Anterior cingulate cortex (tissue), 58 donors: Measurements from ENCODE around the gene RNF126.
A peak's percentile ranks its signal among the peaks of the same experiment; 100 is the strongest.
"Not testable (repeated sequence)": the region's sequence is repeated elsewhere in the genome, so short reads cannot be mapped to it uniquely, and the experiment has no call there.

Experiments used
- DNase-seq, 58 donors: peaks; one replicate each; lab custom pipeline; 2025; lab: John Stamatoyannopoulos, UW

The RNF126 gene

DNA sequence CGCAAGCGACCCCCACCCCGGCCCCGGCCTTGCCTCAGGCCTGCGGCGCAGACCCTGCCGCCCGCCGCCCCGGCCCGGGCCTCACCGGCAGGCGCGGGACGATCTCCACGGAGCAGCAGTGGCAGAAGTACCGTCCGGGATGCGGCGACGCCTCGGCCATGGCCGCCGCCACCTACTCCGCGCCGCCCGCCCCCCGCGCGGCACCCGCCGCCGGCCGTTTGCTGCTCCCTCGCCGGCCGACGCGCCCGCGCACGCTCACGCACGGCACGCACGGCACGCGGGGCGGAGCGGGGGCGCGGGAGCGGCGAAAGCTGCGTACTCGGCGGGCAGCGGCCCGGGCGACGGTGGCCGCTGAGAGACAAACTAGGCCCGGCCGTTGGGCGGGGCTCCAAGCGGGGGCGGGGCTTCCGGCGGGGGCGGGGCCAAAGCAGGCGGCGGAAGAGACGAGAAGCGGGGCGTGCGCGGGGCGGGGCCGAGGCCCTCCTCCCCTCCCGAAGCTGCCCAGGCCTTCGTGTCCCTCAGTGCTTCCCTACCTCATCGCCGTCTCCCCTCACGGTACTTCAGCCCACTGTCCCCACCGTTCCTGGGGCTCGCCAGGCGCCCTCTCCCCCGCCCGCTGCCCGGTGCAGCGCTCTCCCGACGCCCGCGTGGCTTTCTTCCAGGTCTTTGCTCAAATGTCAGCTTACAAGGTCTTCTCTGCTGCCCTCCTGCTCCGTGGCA lies at the start of gene RNF126:
Gene RNF126 (minus strand): TSS at position 253 of the 720 bp plus-strand sequence. CDS start 93 bp downstream, at position 160.
- DNase-seq = peak; percentile 52 to 94 (median 87)

- DNase-seq = peak in 1 of 58 donors; percentile 12
These were observed 48.2 kb upstream of the RNF126 start for GRCh38 chr19:711254-711653.

DNA sequence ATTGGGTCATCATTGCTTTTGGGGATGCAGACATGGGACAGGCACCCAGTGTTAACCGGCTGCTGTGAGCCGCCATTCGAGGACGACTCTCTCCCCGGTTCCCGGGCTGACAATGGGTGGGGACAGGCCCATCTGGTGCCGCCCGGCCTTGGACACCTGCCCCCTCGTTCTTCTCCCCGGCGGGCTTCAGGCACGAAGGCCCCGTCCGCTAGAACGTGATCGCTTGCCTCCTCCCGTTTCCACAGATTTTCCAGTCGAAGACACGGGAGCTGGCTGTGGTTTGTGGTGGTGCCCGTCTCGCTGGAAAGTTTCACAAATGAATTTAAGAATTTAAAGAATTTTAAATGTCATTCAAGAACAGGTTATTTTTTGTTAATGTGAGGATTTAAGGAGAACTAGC lies 47.8 kb upstream of the RNF126 start:
- DNase-seq = peak in 4 of 58 donors; percentile 16 to 25 (median 20)

GRCh38 chr19:709965-710571 lies 47.1 kb upstream of the RNF126 start:
- peak in 30 of 58 donors; percentile 6 to 58 (median 28) for DNase-seq

- peak in 1 of 58 donors; percentile 33 for DNase-seq
These were observed 46.4 kb upstream of the RNF126 start for GRCh38 chr19:709196-709964.

DNA sequence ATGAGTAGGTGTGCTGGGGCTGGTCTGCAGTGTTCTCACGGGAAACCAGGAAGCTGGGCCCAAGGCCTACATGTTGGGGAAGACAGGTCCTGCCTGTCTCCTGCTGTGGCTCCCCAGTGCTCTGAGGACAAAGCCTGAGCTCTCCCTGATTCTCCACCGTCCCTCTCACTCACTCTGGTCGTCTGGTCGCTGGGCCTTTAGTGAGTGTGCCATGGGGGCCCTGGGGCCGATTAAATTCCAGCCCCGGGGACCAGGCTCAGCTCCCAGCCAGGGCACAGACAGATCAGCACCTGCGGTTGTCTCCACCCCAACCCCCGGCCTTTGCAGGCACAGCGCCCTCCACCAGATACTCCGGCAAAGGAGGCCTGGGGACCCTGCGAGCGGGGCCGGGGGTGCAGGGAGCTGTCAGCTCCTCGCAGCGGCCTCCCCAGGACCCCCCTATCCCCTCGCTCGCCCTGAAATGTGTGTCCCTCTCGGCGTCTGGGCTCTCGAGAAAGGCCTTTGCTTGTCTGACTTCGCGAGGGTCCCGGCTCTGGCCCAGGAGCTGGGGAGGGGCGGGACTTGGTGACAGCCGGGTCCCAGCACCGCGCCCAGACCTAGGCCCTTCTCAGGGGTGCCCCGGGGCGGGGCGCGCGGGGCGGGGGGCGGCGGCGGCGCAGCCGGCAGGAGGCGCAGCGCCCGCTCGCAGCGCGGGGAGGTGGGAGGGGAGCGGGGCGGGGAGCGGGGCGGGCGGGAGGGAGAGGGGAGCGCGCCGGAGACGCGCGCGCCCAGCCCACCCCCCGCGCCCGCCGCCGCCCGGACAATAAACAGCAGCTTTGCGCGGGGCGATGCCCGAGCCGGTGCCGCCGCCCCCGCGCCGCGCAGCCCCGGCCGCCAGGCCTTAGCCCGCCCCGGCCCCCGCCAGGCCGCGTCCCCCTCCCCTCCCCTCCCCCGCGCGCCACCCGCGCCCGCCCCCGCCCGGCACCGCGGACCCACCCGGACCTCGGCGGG lies 45.4 kb upstream of the RNF126 start, which contains the start of gene PALM:
Gene PALM (plus strand): TSS at position 782 of the 990 bp plus-strand sequence. CDS start 212 bp downstream, outside the sequence.
- peak in 34 of 58 donors; percentile 12 to 73 (median 36) for DNase-seq

DNA sequence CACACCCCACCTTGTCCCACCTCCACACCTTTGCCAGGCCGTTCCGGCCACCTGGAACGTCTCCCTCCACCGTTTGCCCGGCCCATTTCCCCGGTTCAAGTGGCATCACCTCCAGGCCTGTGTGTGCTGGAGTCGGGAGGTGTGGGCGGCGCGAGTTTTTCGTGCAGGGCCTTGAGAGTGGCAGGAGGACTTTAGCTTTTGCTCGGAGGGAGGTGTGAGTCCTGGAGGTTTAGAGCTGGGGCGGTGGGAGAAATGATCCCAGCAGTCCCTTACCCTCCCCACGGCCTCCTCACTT lies 41.4 kb upstream of the RNF126 start:
- DNase-seq = no peak

DNA sequence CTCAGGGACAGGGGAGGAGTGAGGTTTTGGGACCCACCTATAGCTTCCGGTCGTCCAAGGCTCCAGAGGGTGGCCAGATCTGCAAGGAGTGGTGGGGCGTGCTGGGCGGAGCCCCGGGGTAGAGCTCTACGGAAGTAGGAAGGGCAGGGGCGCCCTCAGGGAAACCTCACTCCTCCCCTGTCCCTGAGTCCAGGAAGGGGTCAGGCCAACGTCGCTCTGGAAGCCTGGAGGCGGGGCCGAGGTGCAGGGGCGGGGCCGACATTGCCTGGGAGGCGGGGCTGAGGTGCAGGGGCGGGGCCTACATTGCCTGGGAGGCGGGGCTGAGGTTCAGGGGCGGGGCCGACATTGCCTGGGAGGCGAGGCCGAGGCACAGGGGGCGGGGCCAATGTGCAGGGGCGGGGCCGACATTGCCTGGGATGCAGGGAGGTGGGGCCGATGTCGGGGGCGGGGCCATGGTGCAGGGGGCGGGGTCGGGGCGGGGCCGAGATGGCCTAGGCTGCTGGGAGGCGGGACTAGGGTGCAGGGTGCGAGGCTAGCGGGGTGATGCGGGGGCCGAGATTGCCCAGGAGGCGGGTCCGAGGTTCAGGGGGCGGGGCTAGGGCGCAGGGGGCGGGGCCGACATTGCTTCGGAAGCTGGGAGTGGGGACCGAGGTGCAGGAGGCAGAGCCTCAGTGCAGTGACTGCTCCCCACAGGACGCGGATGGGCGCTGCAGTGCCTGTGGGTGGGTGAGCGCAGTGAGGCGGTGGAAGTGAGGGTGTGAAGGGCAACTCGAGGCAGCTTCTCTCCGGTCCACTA lies 40.8 kb upstream of the RNF126 start:
- peak in 20 of 58 donors; percentile 8 to 74 (median 52) for DNase-seq

GRCh38 chr19:703329-703650 lies 40.3 kb upstream of the RNF126 start:
- no peak for DNase-seq

DNA sequence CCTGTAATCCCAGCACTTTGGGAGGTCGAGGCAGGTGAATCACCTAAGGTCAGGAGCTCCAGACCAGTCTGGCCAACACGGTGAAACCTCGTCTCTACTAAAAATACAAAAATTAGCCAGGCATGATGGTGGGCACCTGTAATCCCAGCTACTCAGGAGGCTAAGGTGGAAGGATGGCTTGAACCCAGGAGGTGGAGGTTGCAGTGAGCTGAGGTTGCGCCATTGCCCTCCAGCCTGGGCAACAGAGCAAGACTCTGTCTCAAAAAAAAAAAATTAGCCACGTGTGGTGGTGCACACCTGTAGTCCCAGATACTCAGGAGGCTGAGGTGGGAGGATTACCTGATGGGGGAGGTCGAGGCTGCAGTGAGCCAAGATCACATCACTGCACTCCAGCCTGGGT lies 39.8 kb upstream of the RNF126 start:
- not testable (repeated sequence) for DNase-seq

- DNase-seq = not testable (repeated sequence)
These were observed 36.9 kb upstream of the RNF126 start for GRCh38 chr19:699885-700284.

DNA sequence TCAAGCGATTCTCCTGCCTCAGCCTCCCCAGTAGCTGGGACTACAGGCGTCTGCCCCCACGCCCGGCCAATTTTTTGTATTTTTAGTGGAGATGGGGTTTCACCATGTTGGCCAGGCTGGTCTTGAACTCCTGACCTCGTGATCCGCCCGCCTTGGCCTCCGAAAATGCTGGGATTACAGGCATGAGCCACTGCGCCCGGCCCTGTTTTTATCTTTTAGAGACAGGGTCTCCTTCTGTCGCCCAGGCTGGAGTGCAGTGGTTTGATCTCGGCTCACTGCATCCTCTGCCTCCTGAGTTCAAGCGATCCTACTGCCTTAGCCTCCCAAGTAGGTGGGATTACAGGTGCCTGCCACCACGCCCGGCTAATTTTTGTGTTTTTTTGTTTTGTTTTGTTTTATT lies 35.5 kb upstream of the RNF126 start:
- not testable (repeated sequence) for DNase-seq

DNA sequence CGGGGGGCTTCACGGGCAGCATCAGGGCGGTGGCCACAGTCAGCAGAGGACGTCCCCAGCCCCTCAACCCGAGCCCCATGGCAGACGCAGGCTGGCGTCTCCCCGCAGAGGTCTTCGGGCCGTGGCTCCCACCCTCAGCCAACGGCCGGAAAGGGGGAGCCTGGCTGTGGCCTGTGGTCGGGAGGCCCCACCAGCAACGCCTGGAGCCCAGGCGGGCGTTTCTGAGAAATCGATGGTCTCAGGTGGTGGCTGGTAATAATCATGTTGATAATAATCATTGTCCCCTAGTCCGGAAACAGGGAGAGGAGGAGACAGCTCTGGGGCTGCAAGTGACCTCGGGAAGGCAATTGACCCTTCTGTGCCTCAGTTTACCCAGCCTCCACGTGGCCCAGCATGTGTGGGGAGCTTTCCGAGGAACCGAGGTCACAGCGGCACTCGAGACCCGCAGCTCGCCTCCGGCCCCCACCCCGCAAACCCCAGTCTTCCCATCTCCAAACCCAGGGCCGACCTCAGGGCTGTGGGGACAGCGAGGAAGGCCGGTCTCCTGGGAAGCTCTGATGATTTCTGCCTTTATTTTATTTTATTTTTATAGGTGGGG lies 32.4 kb upstream of the RNF126 start, which contains the start of gene PRSS57:
Gene PRSS57 (minus strand): TSS at position 101 of the 598 bp plus-strand sequence. CDS start 22 bp downstream, at position 79.
- DNase-seq = no peak

DNA sequence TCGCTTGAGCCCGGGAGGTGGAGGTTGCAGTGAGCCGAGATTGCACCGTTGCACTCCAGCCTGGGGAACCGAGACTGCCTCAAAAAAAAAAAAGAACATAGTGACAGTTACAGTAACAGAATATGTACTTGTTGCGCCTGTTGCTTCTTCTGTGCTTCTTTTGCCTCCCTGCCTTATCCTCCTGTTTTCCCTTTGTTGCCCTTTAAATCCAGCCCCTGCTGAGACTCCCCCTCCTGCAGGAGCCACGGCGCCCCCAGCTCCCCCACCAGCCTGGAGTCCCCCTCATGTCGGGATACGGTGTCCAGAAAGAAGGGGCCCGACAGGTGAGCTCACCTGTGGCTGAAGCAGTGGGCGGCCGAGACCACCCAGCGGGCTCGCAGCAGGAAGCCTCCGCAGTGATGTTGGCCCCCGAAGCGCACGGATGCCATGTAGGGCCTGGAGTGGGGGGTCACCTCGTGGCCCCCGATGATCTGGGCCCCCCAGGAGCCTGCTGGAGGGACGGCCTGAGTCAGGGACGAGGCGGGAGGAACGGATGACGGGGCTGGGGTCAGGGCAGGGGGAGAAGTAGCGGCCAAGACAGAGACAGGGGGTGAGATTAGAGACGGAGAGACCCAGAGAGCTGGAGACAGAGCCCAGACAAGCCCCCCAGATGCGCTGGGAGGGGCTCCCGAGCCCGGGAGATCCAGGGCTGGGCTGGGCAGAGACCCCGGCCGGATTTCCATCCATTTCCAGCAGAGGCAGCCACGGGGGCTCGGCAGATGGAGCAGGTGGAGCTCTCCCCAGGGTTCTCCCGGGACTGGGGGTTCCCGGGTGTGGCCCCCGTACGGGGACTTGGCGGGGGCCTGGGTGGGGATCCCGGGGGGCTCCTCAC lies 31.7 kb upstream of the RNF126 start:
- no peak for DNase-seq

- DNase-seq = no peak
These were observed 27.2 kb upstream of the RNF126 start for GRCh38 chr19:690203-690602.

DNA sequence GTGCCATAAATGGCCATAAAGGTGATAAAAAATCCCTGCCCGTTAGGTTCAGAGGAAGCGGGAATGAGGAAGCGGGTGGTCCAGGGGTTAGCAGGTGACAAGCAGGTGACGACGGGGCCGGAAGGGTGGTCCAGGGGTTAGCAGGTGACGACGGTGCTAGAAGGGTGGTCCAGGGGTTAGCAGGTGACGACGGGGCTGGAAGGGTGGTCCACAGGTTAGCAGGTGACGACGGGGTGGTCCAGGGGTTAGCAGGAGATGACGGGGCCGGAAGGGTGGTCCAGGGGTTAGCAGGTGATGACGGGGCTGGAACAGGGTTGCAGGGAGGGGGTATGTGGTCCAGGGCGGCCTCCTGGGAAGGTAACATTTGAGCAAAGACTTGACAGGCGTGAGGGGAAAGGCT lies 26.0 kb upstream of the RNF126 start:
- DNase-seq = no peak

- DNase-seq = no peak
These were observed 25.2 kb upstream of the RNF126 start for GRCh38 chr19:688214-688613.
